CD1c-positive myeloid dendritic cell (primary cell): ENCODE data around the gene PID1.
A peak's percentile ranks its signal among the peaks of the same experiment; 100 is the strongest.

Experiments
- DNase-seq: peaks from one replicate; pipeline ENCODE4 v3.0.0-alpha.2; 2016; ENCODE audit errors: extremely low spot score

The PID1 gene

GRCh38 chr2:229270551-229271410 lies at the start of gene PID1:
TSS of gene PID1 (minus strand) at chr2:229271287. CDS start at chr2:229271043, 244 bp downstream.
- peak; percentile 41 for DNase-seq

GRCh38 chr2:229319558-229319957 lies 48.5 kb upstream of the PID1 start:
- DNase-seq, result no peak

- DNase-seq, result peak; percentile 44
Measured at GRCh38 chr2:229314117-229314516, 43.0 kb upstream of the PID1 start.

GRCh38 chr2:229313591-229313990 lies 42.5 kb upstream of the PID1 start:
- peak; percentile 92 for DNase-seq

GRCh38 chr2:229301237-229301636 lies 30.1 kb upstream of the PID1 start:
- DNase-seq, result peak; percentile 55

- peak; percentile 87 for DNase-seq
Measured at GRCh38 chr2:229300790-229301189, 29.7 kb upstream of the PID1 start.

GRCh38 chr2:229300371-229300770 lies 29.3 kb upstream of the PID1 start:
- no peak for DNase-seq

- DNase-seq, result peak; percentile 54
Measured at GRCh38 chr2:229297247-229297646, 26.2 kb upstream of the PID1 start.

GRCh38 chr2:229296536-229296935 lies 25.4 kb upstream of the PID1 start:
- no peak for DNase-seq

- DNase-seq, result peak; percentile 37
Measured at GRCh38 chr2:229296016-229296415, 24.9 kb upstream of the PID1 start.

GRCh38 chr2:229287823-229288222 lies 16.7 kb upstream of the PID1 start:
- peak; percentile 83 for DNase-seq

GRCh38 chr2:229282758-229283546 lies 11.9 kb upstream of the PID1 start:
- DNase-seq, result peak; percentile 75

- DNase-seq, result peak; percentile 50
Measured at GRCh38 chr2:229279516-229279915, 8.4 kb upstream of the PID1 start.

- no peak for DNase-seq
Measured at GRCh38 chr2:229275506-229275905, 4.4 kb upstream of the PID1 start.

- DNase-seq, result peak; percentile 41
Measured at GRCh38 chr2:229273723-229274338, 2.7 kb upstream of the PID1 start.

- DNase-seq, result no peak
Measured at GRCh38 chr2:229273006-229273722, 2.1 kb upstream of the PID1 start.

GRCh38 chr2:229269941-229270340 lies 1.1 kb downstream of the PID1 start:
- DNase-seq, result no peak

- DNase-seq, result no peak
Measured at GRCh38 chr2:229269146-229269545, 1.9 kb downstream of the PID1 start.

GRCh38 chr2:229268626-229269025 lies 2.5 kb downstream of the PID1 start:
- DNase-seq, result no peak

GRCh38 chr2:229267080-229267479 lies 4.0 kb downstream of the PID1 start:
- DNase-seq, result peak; percentile 13

GRCh38 chr2:229265727-229266126 lies 5.4 kb downstream of the PID1 start:
- no peak for DNase-seq

- DNase-seq, result no peak
Measured at GRCh38 chr2:229261599-229261998, 9.5 kb downstream of the PID1 start.
